IMR-90 (cell line): Measurements from ENCODE around the gene SERPINA4. TPM values are rescaled to one million over a fixed set of nuclear protein-coding genes. Genes with fewer than 3 reads are reported as not detected.

Experiments used
- ATAC-seq: fragments of 200-7000 bp; cut with Tn5 transposase; 2 replicates; pipeline ENCODE4 v1.9.1; 2020; ENCODE audit warnings: low read depth, mild to moderate bottlenecking, moderate library complexity
- BruUV-seq: library from RNA; stranded (reverse); fragments of 400-500 nt; replicated peaks from 2 replicates; lab custom pipeline; 2021; lab: Mats Ljungman, UMichigan
- CTCF ChIA-PET: fragments of 300-600 bp; formaldehyde crosslinking; extraction: SDS; loops from one replicate; lab custom pipeline; 2021; ENCODE audit warnings: antibody characterized with exemption; lab: Yijun Ruan, JAX
- POLR2A ChIA-PET: fragments of 300-600 bp; sonication (Branson Sonifier 250); formaldehyde crosslinking; loops from one replicate; lab custom pipeline; 2022; ENCODE audit warnings: antibody characterized with exemption; ENCODE audit not compliant: unreplicated experiment; lab: Charles Lee
- DNase-seq: peaks from one replicate; pipeline ENCODE4 v3.0.0; 2013
- H2AFZ ChIP-seq: replicated peaks from 2 replicates; pipeline ENCODE3; 2013; ENCODE audit warnings: low read length, mild to moderate bottlenecking; ENCODE audit not compliant: poor library complexity
- H2AK5ac ChIP-seq: 2 replicates; pipeline ENCODE4 v1.6.1; 2013; ENCODE audit warnings: low read depth, low read length, inconsistent platforms
- H2AK9ac ChIP-seq: replicated peaks from 2 replicates; pipeline ENCODE3; 2013; ENCODE audit warnings: mild to moderate bottlenecking, low read depth, low read length, moderate library complexity; ENCODE audit not compliant: poor library complexity
- H2BK120ac ChIP-seq: 2 replicates; pipeline ENCODE4 v1.6.1; 2013; ENCODE audit warnings: low read depth, low read length, inconsistent platforms
- H2BK15ac ChIP-seq: 3 replicates; pipeline ENCODE4 v1.6.1; 2013; ENCODE audit warnings: low read depth, low read length, inconsistent platforms
- H2BK20ac ChIP-seq: 2 replicates; pipeline ENCODE4 v1.6.1; 2013; ENCODE audit warnings: low read depth, mild to moderate bottlenecking, inconsistent platforms, low read length, moderate library complexity
- H2BK5ac ChIP-seq: 2 replicates; pipeline ENCODE4 v1.6.1; 2013; ENCODE audit warnings: mild to moderate bottlenecking, low read depth, low read length, inconsistent platforms; ENCODE audit not compliant: poor library complexity, severe bottlenecking
- H3K14ac ChIP-seq: replicated peaks from 2 replicates; pipeline ENCODE4 v1.6.1; 2013; ENCODE audit warnings: low read depth, low read length, inconsistent platforms
- H3K18ac ChIP-seq: 2 replicates; pipeline ENCODE4 v1.6.1; 2013; ENCODE audit warnings: low read depth, low read length, control low read depth
- H3K23ac ChIP-seq: 2 replicates; pipeline ENCODE4 v1.6.1; 2013; ENCODE audit warnings: low read depth, low read length, inconsistent platforms
- H3K27ac ChIP-seq: 2 replicates; pipeline ENCODE4 v1.5.1; 2013; ENCODE audit warnings: mild to moderate bottlenecking, control low read depth, low read length; ENCODE audit not compliant: insufficient read depth
- H3K27me3 ChIP-seq: 2 replicates; pipeline ENCODE4 v1.6.1; 2013; ENCODE audit warnings: low read length; ENCODE audit not compliant: control insufficient read depth, insufficient read depth
- H3K36me3 ChIP-seq: 2 replicates; pipeline ENCODE4 v1.6.1; 2013; ENCODE audit warnings: low read length, mixed read lengths; ENCODE audit not compliant: control insufficient read depth, insufficient read depth
- H3K4ac ChIP-seq: 2 replicates; pipeline ENCODE4 v1.6.1; 2013; ENCODE audit warnings: low read depth, low read length, inconsistent platforms
- H3K4me1 ChIP-seq: 2 replicates; pipeline ENCODE4 v1.6.1; 2013; ENCODE audit warnings: low read length, mixed read lengths; ENCODE audit not compliant: control insufficient read depth, insufficient read depth
- H3K4me2 ChIP-seq: 2 replicates; pipeline ENCODE4 v1.6.1; 2013; ENCODE audit warnings: low read depth, mild to moderate bottlenecking, control low read depth, low read length, moderate library complexity
- H3K4me3 ChIP-seq: 2 replicates; pipeline ENCODE4 v1.5.1; 2013; ENCODE audit warnings: low read depth, mild to moderate bottlenecking, control low read depth, low read length, moderate library complexity; ENCODE audit not compliant: insufficient read depth
- H3K56ac ChIP-seq: 2 replicates; pipeline ENCODE4 v1.6.1; 2013; ENCODE audit warnings: low read length, inconsistent platforms; ENCODE audit not compliant: insufficient read depth; ENCODE audit errors: extremely low read depth
- H3K79me1 ChIP-seq, 2 experiments: 2 replicates each; pipeline ENCODE4 v1.6.1; 2013; ENCODE audit warnings: low read length in 2 of 2, inconsistent platforms in 1 of 2, low read depth in 1 of 2
- H3K9ac ChIP-seq: 2 replicates; pipeline ENCODE4 v1.6.1; 2013; ENCODE audit warnings: low read depth, low read length, control low read depth
- H3K9me1 ChIP-seq: 2 replicates; pipeline ENCODE4 v1.6.1; 2013; ENCODE audit warnings: low read length, inconsistent platforms; ENCODE audit not compliant: insufficient read depth
- H3K9me3 ChIP-seq: 2 replicates; pipeline ENCODE4 v1.6.1; 2013; ENCODE audit warnings: low read length; ENCODE audit not compliant: control insufficient read depth, insufficient read depth
- H4K20me1 ChIP-seq: 2 replicates; pipeline ENCODE4 v1.6.1; 2013; ENCODE audit warnings: low read length, inconsistent platforms; ENCODE audit not compliant: insufficient read depth
- H4K5ac ChIP-seq: 2 replicates; pipeline ENCODE4 v1.6.1; 2013; ENCODE audit warnings: mild to moderate bottlenecking, low read depth, low read length, control low read depth
- H4K8ac ChIP-seq, 2 experiments: 2 replicates each; pipeline ENCODE4 v1.6.1; 2013; ENCODE audit warnings: low read depth in 2 of 2, low read length in 2 of 2, control low read depth in 1 of 2, inconsistent platforms in 1 of 2
- H4K91ac ChIP-seq: 2 replicates; pipeline ENCODE4 v1.6.1; 2013; ENCODE audit warnings: low read depth, low read length, inconsistent platforms; ENCODE audit not compliant: insufficient read depth
- BHLHE40 ChIP-seq: fragments of 150-350 bp; IDR thresholded peaks from 2 replicates; pipeline ENCODE4 v1.6.1; 2016; ENCODE audit warnings: mild to moderate bottlenecking, low read depth, low read length
- CEBPB ChIP-seq: IDR thresholded peaks from 2 replicates; pipeline ENCODE4 v1.6.1; 2012; ENCODE audit warnings: low read depth, low read length, improper control_type of control experiment
- CHD1 ChIP-seq: IDR thresholded peaks from 2 replicates; pipeline ENCODE4 v1.6.1; 2012; ENCODE audit warnings: low read depth, low read length, improper control_type of control experiment
- CTCF ChIP-seq: conservative IDR thresholded peaks from 2 replicates; pipeline ENCODE4 v1.5.1; 2012; ENCODE audit warnings: mild to moderate bottlenecking, low read depth, low read length, improper control_type of control experiment
- FOS ChIP-seq: fragments of 150-350 bp; IDR thresholded peaks from 2 replicates; pipeline ENCODE4 v1.6.1; 2016; ENCODE audit warnings: low read depth, low read length
- MAFK ChIP-seq: IDR thresholded peaks from 2 replicates; pipeline ENCODE4 v1.6.1; 2012; ENCODE audit warnings: low read depth, low read length, improper control_type of control experiment
- MAZ ChIP-seq: IDR thresholded peaks from 2 replicates; pipeline ENCODE4 v1.6.1; 2012; ENCODE audit warnings: low read depth, mild to moderate bottlenecking, low read length, improper control_type of control experiment, moderate library complexity, borderline replicate concordance
- MXI1 ChIP-seq: IDR thresholded peaks from 2 replicates; pipeline ENCODE4 v1.6.1; 2012; ENCODE audit warnings: low read depth, mild to moderate bottlenecking, low read length, moderate library complexity, borderline replicate concordance
- NFE2L2 ChIP-seq: fragments of 150-350 bp; IDR thresholded peaks from 2 replicates; pipeline ENCODE4 v1.6.1; 2016; ENCODE audit warnings: low read depth, mild to moderate bottlenecking, low read length
- POLR2A ChIP-seq: IDR thresholded peaks from 2 replicates; pipeline ENCODE4 v1.6.1; 2012; ENCODE audit warnings: mild to moderate bottlenecking, low read depth, low read length
- RAD21 ChIP-seq: IDR thresholded peaks from 2 replicates; pipeline ENCODE4 v1.6.1; 2012; ENCODE audit warnings: low read length, improper control_type of control experiment
- RCOR1 ChIP-seq: IDR thresholded peaks from 2 replicates; pipeline ENCODE4 v1.6.1; 2012; ENCODE audit warnings: mild to moderate bottlenecking, low read length, improper control_type of control experiment; ENCODE audit not compliant: insufficient replicate concordance
- RFX5 ChIP-seq: IDR thresholded peaks from 2 replicates; pipeline ENCODE4 v1.8.0; 2012; ENCODE audit warnings: low read depth, mild to moderate bottlenecking, low read length, moderate library complexity
- SMC3 ChIP-seq: fragments of 150-350 bp; IDR thresholded peaks from 2 replicates; pipeline ENCODE4 v1.6.1; 2016; ENCODE audit warnings: low read depth, mild to moderate bottlenecking, antibody characterized with exemption, low read length, moderate library complexity
- WGBS, 2 experiments: methylation state at CpG; one replicate each; pipeline versions ENCODE4 v1.1.5 to v1.1.7; 2013; ENCODE audit warnings: missing lambda C conversion rate in 2 of 2; ENCODE audit not compliant: insufficient read length in 1 of 2; ENCODE audit errors: extremely low coverage in 2 of 2; 5-methylcytosine and 5-hydroxymethylcytosine counted together
- dilution Hi-C: fragments of 300-500 bp; cut with HindIII; formaldehyde crosslinking; loops from one replicate; pipeline ENCODE4 v1.14.3; 2018; ENCODE audit warnings: low sequenced_read_pairs; ENCODE audit not compliant: unreplicated experiment
- in situ Hi-C: fragments of 300-500 bp; cut with MboI; formaldehyde crosslinking; loops from 3 replicates; pipeline ENCODE4 v1.14.3; 2019; ENCODE audit warnings: low sequenced_read_pairs, inconsistent platforms, mixed read lengths
- intact Hi-C: fragments of 100-400 bp; cut with micrococcal nuclease; formaldehyde crosslinking; loops from 2 replicates; pipeline ENCODE4 v1.10.0; 2022
- polyA plus RNA-seq, 3 experiments: library from polyadenylated mRNA; depleted of rRNA; stranded (reverse); fragments of >200 nt; gene quantifications; 2 replicates each; pipeline ENCODE4 v1.2.3, GENCODE V29; 2012; ENCODE audit warnings: low replicate concordance in 1 of 3
- total RNA-seq: library from RNA; depleted of rRNA; stranded (reverse); fragments of >200 nt; gene quantifications from 2 replicates; pipeline ENCODE4 v1.2.3, GENCODE V29; 2012
- TF ChIP-seq, protein P1 (sequence below): fragments of 150-350 bp; IDR thresholded peaks from 2 replicates; pipeline ENCODE4 v1.6.1; 2016; ENCODE audit warnings: low read depth, mild to moderate bottlenecking, low read length, moderate library complexity, borderline replicate concordance
- TF ChIP-seq, protein P2 (sequence below): fragments of 150-350 bp; IDR thresholded peaks from 2 replicates; pipeline ENCODE4 v1.6.1; 2017; ENCODE audit warnings: mild to moderate bottlenecking, antibody characterized with exemption, low read length, low read depth

The SERPINA4 gene
- total and polyA plus RNA-seq, 2 of the 4 experiments (the other 2 are of a cell fraction): not detected

DNA sequence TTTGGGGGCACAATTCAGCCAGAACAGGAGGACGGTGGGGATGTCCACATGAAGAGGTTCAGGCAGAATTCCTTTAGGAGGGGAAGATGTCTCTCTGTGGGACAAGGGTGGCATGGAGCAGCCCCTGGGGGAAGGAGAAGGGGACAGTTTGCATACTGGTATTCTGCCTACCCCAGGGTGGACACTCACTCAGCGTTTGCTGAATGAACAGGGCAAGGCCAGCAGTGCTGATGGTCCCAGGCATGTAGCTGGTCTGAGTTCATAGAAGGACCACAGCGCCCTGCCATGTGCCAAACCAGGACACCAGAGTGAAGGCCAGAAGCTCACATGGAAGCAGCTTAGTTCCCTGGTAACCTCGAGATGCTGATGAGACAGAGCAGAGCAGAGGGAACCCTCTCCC, 25.4 kb downstream of the SERPINA4 start:
- Histone ChIP-seq H2BK5ac (no peak overlapping the region), H3K18ac (no peak overlapping the region), H3K9me3 (no peaks in the 10 kb centered on the region), H2AFZ (no peak overlapping the region), H4K91ac (no peak overlapping the region), H3K27ac (no peak overlapping the region), H3K4me2 (no peak overlapping the region), H3K4ac (no peak overlapping the region), H3K36me3 (no peaks in the 10 kb centered on the region), H2BK120ac (no peak overlapping the region), H3K4me1 (no peaks in the 10 kb centered on the region), H3K4me3 (no peak overlapping the region), H4K8ac (no peak overlapping the region), H2AK9ac (no peak overlapping the region), H3K27me3 (peaks cover 7% of the 10 kb centered on the region), H2BK20ac (no peak overlapping the region), H3K14ac (no peak overlapping the region), H2AK5ac (no peak overlapping the region), H2BK15ac (no peak overlapping the region), H3K9ac (no peak overlapping the region), H3K23ac (no peak overlapping the region), H4K20me1 (no peaks in the 10 kb centered on the region), H3K56ac (no peak overlapping the region), H4K5ac (no peak overlapping the region), H3K79me1 (no peaks in the 10 kb centered on the region), H3K9me1 (no peaks in the 10 kb centered on the region)
- CTCF ChIA-PET: no interaction called here
- DNase-seq: no peak
- TF ChIP-seq POLR2A (no peak), MAZ (no peak), MAFK (no peak), RCOR1 (no peak), RFX5 (no peak), NFE2L2 (no peak), MXI1 (no peak), CTCF (no peak), BHLHE40 (no peak), SMC3 (no peak), FOS (no peak), CHD1 (no peak), CEBPB (no peak), RAD21 (no peak)
- TF ChIP-seq, protein P1, sequence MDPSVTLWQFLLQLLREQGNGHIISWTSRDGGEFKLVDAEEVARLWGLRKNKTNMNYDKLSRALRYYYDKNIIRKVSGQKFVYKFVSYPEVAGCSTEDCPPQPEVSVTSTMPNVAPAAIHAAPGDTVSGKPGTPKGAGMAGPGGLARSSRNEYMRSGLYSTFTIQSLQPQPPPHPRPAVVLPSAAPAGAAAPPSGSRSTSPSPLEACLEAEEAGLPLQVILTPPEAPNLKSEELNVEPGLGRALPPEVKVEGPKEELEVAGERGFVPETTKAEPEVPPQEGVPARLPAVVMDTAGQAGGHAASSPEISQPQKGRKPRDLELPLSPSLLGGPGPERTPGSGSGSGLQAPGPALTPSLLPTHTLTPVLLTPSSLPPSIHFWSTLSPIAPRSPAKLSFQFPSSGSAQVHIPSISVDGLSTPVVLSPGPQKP: no peak
- TF ChIP-seq, protein P2, sequence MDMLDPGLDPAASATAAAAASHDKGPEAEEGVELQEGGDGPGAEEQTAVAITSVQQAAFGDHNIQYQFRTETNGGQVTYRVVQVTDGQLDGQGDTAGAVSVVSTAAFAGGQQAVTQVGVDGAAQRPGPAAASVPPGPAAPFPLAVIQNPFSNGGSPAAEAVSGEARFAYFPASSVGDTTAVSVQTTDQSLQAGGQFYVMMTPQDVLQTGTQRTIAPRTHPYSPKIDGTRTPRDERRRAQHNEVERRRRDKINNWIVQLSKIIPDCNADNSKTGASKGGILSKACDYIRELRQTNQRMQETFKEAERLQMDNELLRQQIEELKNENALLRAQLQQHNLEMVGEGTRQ: no peak
- BruUV-seq: no TSS peak
- no peak for ATAC-seq
- in situ Hi-C loops (no loop called here), dilution Hi-C loops (no loop called here), intact Hi-C loops (no loop called here)
- no CpG with 5 or more reads among the region's 4 CpGs for WGBS, 2 experiments
- POLR2A ChIA-PET: no interaction called here
